ENCODE data around the gene TTLL8.

Gene TTLL8

DNA sequence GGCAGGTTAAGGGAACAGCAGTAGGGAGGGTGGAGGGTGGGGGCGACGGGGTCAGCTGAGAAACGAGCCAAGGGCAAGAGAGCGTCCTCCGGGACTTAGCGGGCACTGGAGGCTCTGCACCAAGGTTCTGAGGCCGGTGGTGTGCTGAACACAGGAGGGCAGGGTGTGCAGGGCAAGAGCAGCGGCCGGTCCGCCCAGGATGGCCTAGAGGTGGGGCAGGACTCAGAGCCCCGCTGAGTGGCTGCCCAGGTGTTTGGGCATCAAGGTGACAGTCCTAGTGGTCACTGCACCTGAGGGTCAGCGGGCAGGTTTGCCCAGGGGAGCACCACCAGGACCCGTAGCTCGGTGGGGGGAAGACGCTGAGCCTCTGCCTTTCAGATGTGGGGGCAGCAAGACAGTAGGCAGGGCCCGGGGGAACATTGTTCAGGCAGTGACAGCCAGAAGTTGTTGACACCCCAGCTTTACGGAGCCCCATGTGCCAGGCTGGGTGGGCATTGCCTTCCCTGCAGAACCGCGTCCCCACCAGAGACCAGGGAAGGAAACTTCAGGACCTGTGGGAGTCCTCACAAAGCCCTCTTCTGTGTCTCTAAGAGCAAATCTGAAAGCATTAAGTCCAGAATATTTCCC is 4.5 kb upstream of the TTLL8 start:
- no peak for DNase-seq

DNA sequence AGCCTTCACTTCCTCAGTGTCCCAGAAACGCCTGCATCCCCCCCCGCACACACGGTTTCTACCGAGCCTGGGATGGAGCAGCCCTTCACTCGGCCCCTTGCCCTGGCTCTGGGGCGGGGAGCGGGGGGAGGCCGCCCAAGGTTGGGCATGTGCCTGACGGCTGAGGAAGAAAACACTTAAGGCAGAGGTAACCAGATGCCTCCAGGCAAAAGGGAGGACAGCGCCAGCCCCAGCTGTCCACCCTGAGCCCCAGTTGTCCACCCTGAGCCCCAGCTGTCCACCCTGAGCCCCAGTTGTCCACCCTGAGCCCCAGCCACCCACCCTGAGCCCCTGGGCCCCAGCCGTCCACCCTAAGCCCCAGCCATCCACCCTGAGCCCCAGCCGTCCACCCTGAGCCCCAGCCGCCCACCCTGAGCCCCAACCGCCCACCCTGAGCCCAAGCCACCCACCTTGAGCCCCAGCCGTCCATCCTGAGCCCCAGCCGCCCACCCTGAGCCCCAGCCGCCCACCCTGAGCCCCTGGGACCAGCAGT is 3.8 kb upstream of the TTLL8 start:
- DNase-seq: no peak

DNA sequence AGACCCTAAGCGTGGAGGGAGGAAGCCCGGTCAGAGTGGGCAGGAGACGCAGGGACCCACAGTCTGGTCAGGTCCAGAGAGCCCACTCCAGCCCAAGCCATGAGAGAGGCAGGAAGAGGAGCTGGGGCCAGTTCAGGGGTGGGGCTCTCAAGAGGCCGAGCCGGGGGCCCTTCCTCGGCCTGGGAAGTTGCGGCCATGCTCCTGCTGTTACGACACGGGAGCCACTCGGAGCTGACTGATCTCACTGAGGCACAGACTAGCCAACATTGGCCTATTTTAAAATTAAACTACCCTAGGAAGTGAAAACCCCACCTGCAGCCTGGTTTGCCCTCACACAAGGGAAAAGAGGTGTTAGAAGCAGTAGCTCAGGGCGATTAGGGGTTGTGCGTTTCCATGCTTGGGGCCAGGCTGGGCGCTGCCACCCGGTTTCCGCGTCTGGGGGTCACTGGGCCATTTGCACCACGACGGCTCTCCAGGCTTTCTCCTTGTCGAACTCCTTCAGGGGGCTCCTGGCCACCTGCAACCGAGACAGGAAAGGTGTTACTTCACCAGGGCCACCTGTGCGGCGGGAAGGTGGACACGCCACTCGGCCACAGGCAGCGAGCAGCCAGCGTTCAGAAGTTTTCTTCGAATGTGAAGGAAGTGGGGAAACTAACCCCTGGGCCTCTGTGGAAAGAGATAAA is 3.2 kb upstream of the TTLL8 start:
- no peak for DNase-seq

DNA sequence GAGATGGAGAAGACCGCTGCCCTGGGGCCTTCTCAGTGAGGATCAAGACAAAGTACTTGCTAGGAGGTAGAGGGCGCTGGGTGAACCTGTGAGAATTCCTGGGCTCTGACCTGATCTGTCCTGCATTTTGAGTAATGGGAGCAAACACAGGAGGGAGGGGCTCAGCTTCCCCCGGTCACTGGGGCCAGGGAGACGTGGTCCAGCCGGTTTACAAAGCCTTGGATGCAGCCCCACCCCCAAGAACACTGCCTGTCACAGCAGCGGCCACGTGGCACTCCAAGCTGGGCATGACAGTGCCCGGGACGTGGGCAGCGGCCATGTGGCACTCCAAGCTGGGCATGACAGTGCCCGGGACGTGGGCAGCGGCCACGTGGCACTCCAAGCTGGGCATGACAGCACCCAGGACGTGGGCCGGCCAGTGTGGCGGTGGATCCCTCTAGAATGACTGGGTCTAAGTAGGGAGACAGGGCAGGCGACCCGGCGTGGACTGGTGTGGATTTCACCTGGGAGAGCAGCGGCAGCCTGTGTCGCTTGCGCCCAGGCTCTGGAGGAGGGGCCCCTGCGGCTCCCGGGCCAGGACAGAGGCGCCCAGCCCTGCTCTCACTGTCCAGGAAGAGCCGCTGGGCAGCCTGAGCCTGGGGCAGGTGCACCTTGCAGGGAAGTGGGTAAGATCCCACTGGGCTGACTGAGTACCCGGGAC is 2.5 kb upstream of the TTLL8 start:
- peak in 1 of 56 donors; percentile 21 for DNase-seq

DNA sequence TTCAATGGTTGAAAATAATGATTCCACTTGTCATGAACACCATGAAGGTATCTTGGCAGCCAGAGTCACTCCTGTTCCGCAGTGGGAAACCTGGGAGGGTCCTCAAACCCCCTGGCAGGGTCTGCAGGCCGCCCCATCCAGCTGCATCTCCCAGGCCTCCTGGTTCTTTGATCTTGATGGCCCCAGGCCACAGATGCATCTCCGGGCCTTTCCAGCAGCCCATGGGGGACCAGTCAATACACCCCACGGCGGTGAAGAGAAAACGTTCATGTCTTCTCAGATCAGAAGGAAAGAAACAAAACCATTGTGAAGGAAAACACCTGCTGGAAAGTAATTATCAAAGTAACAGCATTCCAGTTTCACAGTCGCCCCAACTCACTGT is 1.8 kb upstream of the TTLL8 start:
- no peak for DNase-seq

DNA sequence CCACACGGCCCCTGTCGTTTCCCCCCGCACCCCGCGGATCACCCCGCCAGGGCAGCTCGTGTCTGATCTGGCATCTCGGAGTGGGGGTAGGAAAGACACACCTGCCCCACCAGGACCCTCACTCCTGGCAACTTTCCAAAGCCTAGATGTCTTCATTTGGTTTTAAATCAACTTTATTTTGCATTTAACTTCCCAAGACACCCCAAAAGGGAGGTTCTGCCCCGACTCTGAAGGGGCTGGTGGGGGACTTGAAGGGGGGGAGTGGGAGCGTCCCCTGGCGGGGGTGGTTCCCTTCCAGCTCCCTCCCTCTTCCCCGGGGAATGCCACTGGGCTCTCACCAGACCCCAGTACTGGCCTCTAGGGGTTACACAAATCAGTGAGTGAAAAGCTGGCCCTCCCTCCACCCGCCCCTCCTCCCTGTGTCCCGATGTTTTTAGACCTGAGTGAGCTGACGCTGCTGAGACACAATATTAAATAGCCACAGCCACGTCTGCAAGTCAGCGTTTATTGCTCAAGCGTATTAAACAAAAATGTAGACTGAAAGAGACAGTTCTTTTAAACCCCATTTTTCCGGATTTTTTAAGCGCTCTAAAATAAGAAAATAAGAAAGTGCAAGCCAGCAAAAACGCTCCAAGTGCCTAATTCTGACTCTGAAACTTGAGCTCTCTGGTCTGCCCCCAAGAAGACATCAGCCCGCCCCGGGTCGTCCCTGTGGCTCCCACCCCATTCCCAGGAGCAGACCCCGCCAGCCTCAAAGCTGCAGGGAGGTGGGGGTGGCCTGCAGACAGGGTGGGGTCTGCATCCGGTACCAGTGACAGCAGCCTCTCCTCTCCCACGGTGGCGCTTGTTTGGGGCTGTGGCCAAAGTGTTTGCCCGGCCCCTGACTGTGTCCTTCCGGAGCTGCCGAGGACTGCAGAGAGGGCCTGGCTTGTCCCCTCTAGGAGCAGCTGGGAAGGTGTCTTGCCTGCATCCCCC is 1.1 kb upstream of the TTLL8 start:
- no peak for DNase-seq

DNA sequence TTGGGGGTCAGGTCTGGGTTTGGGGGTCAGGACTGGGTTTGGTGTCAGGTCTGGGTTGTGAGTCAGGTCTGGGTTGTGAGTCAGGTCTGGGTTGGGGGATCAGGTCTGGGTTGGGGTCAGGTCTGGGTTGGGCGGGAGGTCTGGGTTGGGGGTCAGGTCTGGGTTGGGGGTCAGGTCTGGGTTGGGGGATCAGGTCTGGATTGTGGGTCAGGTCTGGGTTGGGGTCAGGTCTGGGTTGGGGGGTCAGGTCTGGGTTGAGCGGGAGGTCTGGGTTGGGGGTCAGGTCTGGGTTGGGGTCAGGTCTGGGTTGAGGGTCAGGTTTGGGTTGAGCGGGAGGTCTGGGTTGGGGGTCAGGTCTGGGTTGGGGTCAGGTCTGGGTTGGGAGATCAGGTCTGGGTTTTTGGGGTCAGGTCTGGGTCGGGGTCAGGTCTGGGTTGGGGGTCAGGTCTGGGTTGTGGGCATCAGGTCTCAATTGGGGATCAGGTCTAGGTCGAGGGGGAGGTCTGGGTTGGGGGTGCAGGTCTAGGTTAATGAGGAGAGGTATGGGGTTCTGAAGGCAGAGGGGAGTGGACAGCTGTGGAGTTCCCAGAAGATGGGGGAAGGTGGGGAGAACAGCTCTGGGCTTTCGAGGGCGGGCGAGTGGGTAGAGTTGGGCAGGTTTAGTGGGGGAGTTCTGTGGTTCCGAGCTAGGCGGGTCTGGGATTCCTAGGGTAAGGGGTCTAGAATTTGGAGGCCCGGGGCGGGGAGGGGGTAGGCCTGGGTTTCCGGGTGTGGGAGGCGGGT is 629 bp downstream of the TTLL8 start:
- DNase-seq: no peak

DNA sequence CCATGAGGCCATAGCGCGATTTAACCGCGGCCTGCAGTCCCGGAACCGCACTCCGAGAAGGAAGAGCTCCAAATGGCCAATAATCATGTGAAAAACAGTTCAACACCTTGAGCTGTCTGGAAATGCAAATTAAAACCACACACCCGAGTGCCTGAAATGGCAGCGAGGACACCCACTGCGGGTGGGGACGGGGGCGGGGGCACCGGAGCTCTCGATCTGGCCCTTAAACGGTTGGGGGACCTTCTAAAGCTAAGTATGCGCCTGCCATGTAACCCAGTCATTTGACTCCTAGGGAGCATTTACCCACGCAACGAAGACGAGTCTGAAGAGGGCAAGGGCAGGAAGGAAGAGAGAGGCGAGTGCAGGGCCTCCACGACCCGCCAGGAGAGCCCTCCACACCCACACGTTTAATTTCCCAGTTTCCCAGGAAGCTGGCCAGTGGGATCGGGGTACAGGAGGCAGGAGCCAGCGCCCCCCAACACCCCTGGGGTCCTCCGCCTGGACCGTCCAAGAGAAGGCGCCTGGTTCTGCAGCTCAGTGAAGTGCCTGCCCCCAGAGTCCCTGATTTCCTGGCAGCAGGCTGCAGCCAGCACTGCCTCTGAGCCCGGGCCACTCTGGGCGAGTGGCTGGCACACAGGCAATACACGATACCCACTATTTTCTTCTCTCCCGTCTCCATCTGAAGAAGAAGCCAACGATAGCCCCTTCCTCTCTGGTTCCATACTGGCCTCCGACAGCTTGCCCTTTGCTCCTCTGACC is 1.7 kb downstream of the TTLL8 start:
- no peak for DNase-seq

DNA sequence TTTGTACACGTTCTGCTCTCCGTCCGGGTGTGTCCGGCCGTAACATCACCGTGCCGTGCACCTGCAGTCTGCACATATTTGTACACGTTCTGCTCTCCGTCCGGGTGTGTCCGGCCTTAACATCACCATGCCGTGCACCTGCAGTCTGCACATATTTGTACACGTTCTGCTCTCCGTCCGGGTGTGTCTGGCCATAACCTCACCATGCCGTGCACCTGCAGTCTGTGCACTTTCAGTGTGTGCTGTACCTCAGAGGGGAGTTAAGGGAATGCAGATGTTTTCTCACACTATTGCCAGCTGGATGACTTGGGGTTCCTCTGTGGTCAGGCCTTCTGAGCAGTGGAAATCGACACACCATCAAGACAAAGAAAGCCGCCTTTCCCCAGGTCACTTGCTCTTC is 4.2 kb downstream of the TTLL8 start:
- no peak for DNase-seq

DNA sequence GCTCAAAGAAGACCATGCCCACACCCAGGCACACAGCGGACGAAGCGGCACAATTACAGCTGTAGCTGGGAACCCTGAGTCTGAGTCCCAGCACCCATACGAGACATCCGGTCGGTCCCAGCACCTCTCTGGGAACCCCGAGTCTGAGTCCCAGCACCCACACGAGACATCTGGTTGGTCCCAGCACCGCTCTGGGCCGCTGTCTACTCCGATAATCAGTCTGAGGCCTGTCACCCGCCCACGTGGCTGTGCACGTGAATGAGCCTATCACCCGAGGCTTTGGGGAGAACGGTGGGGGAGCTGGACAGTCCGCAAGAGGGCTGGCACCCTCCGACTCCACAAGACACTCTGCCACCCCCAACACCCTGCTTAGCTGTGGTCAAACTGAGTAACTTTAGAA is 6.2 kb downstream of the TTLL8 start:
- DNase-seq: no peak

DNA sequence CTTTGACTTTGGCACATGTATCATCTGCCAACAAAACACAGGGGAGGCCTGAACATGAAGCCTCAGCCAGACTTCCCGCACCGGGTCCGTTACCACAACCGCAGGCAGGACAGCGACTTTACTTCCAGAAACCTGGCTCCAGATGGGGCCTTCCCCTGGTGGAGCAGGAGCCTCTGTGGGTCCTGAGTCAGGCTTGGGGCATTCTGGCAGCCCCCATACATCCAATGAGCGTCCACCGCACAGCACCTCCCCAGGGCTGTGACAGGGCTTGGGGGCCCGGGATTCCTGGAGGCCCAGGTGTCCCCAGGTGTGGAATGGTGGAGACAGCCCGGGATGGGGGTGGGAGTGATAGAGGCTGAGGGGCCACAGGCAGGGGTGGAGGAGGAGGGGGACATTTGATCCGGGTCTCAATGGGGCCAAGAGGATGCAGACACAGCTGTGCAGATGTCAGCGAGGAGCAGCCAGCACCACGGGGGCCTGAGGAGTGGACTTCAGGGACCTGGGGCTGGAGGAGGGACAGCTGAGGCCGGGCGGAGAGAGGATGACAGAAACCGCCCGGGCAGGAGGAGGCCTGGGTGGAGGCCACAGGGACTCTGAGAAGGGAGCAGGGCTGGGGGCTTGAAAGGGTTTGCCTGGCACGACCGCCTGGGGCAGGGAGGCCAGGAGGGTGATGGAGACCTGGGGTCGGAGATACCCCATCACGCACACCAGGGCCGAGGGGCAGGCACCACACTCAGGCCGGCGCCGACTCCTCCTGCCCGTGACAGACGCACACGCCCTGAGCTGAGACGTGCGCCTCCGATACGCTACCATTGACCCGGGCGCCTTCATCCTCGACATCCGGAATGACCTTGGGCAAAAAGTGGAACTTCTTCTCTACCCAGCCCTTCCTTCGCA is 8.6 kb downstream of the TTLL8 start:
- no peak for DNase-seq

DNA sequence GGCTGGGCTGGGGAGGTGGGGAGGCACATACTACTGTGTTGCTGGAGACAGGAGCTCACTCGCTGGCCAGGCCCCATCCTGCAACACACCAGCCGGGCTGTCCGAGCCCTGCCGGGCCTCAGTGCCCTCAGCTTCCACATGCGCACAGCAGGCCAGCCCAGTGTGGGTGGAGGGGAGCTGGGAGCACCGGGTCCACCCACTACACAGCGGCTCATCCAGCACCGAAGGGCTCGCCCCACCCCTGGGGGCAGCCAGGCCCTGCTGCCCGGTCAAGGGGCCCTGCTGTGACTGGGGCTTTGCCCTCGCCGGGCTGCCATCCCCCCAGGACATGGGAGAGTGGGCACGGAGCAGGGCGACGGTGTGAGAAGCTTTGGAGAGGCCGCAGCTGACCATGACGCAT is 9.3 kb downstream of the TTLL8 start:
- DNase-seq: no peak

DNA sequence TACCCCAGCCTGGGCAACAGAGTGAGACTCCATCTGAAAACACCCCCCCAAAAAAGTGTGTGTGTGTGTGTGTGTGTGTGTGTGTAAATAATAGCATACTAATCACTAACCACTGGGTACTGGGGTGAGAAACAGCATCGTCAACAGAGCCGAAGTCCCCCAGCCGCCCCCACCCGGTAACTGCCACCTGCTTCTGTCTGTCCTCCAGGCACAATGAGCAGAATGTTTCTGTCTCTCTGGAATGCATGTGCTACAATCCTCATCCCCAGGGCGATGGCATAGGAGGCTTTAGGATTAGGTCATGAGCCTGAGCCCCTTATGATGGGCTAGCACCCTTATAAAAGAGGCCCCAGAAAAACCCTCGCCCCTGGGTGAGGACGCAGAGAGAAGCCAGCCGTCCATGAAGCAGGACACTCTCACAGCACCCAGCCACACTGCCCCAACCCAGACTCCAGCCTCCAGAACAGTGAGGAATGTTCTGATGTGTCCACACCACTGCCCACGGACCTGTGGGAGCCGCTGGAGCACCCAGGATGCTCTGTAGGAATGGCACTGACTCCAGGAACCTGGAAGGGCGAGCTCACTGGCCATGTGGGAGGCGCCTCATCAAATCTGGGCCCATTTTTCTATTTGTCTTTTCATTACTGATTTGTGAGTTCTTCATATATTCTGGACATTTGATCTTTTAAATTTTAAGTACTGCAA is 9.9 kb downstream of the TTLL8 start:
- DNase-seq: no peak

DNA sequence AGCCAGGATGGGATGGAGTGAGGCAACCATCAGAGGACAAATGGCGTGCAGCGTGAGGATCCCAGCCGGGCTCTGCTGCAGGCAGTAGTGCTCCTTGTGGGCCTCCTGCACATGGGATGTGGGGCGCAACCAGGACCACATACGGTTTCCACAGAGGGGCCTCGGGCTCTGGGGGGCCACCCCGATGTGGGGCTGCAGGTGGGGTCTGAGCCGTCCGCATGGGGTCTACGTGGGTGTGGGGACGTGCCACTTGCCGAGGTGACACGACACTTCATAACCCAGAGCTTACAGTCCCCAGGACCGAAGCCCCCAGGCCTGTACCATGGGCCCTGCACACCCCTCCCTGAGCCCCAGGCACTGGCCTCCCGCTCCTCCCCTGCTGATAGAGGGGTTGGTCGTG is 10.8 kb downstream of the TTLL8 start:
- no peak for DNase-seq

DNA sequence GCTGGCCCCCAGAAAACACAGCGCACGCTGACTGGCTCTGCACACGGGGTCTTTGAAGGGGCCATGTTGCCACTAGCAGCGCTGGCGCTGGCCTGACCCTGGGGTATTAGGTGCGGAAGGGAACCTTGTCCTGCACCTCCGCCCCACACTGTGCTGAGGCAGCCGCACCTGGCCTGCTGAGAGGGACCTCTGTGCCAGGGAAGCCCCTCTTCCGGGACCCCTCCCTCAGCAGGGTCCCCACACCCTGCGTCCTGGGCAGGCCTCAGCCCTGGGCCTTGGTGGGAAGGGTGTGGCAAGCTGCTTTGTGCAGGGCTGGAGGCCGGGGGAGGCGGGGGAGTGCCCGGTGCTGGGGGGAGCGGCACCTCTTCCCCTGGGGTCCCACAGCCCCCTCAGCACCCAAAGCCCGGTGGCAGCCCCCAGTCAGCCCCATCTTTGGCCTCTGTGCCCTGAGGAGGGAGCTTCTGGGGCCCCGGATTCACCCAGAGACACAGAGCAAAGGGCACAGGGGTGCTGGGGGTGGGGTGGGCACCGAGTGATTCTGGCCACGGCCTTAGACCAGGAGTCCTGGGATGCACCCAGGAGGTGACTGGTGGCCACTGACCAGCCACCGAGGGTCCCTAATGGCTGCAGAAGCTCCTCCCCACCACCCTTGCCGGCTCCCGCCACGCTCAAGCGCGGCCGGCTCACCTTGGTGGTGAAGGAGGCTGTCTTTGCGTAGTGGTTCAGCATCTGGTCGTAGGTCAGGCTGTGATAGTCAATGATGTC is 11.4 kb downstream of the TTLL8 start:
- no peak for DNase-seq

DNA sequence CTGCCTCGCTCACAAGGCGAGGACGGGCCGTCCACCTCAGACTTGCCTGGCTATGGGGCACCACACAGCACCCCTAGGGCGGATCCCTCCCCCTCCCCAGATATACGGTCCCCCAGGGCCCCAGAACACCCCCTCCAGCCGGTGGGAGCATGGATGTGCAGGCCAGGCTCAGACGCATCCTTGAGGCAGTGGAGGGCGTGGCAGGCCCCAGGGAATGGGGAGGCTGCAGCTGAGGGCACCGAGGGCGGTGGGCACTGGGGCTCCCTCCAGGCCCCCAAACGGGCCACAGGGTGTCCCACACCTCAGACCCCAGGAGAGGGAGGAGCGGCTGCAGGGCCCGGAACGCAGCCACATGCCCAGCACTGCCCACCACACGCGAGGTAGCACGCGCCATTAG is 12.1 kb downstream of the TTLL8 start:
- DNase-seq: no peak

All from amygdala (tissue), 56 donors.